Measurements from ENCODE around the gene EXOC4.

GRCh38 chr7:133770863-133771492, 518.1 kb downstream of the EXOC4 start:
- no peak for TF ChIP-seq CTCF (IDR thresholded peaks at IDR 0.05)
- TF ChIP-seq POLR2A (IDR thresholded peaks at IDR 0.05) = no peak

Data from lower leg skin (tissue), 3 donors.